Colon (tissue), 2 donors: Measurements from ENCODE around the gene CHURC1.
"Not testable (repeated sequence)": the region's sequence is repeated elsewhere in the genome, so short reads cannot be mapped to it uniquely, and the experiment has no call there.

Experiments used
- FAIRE-seq: peaks from 2 replicates; lab custom pipeline; 2012; peaks lifted over from hg19 to GRCh38; lab: Jason Lieb, UNC
- donor health status: control.
- donor health status: control.

The CHURC1 gene

GRCh38 chr14:64910847-64911495 lies 3.3 kb upstream of the CHURC1 start:
- no peak for FAIRE-seq

- no peak for FAIRE-seq
Observed at GRCh38 chr14:64912261-64912660, 2.0 kb upstream of the CHURC1 start.

- FAIRE-seq: not testable (repeated sequence)
Observed at GRCh38 chr14:64913477-64913876, 778 bp upstream of the CHURC1 start.

GRCh38 chr14:64915029-64915424 lies 772 bp downstream of the CHURC1 start:
- no peak for FAIRE-seq

- no peak for FAIRE-seq
Observed at GRCh38 chr14:64915797-64916196, 1.5 kb downstream of the CHURC1 start.

- FAIRE-seq: no peak
Observed at GRCh38 chr14:64918216-64918615, 4.0 kb downstream of the CHURC1 start.

- FAIRE-seq: no peak
Observed at GRCh38 chr14:64919215-64919614, 5.0 kb downstream of the CHURC1 start.

- FAIRE-seq: no peak
Observed at GRCh38 chr14:64919618-64920017, 5.4 kb downstream of the CHURC1 start.

GRCh38 chr14:64920465-64920864 lies 6.2 kb downstream of the CHURC1 start:
- FAIRE-seq: no peak

- FAIRE-seq: no peak
Observed at GRCh38 chr14:64923015-64923414, 8.8 kb downstream of the CHURC1 start.

GRCh38 chr14:64926398-64926995 lies 12.2 kb downstream of the CHURC1 start:
- FAIRE-seq: no peak

GRCh38 chr14:64927031-64927430 lies 12.8 kb downstream of the CHURC1 start:
- FAIRE-seq: no peak

- FAIRE-seq: no peak
Observed at GRCh38 chr14:64928239-64929013, 14.2 kb downstream of the CHURC1 start.

- no peak for FAIRE-seq
Observed at GRCh38 chr14:64929014-64929359, 14.7 kb downstream of the CHURC1 start.

- FAIRE-seq: no peak
Observed at GRCh38 chr14:64930085-64930843, 16.0 kb downstream of the CHURC1 start.

GRCh38 chr14:64931123-64931522 lies 16.9 kb downstream of the CHURC1 start:
- FAIRE-seq: no peak

GRCh38 chr14:64932231-64932630 lies 18.0 kb downstream of the CHURC1 start:
- FAIRE-seq: no peak

GRCh38 chr14:64934338-64934929 lies 20.2 kb downstream of the CHURC1 start:
- FAIRE-seq: no peak

GRCh38 chr14:64935508-64935907 lies 21.3 kb downstream of the CHURC1 start:
- no peak for FAIRE-seq

GRCh38 chr14:64937171-64937820 lies 23.0 kb downstream of the CHURC1 start:
- FAIRE-seq: no peak

- no peak for FAIRE-seq
Observed at GRCh38 chr14:64937821-64938193, 23.6 kb downstream of the CHURC1 start.
